Stimulated activated naive CD4-positive, alpha-beta T cell (primary cell): ENCODE data around the gene VCL.
A peak's percentile ranks its signal among the peaks of the same experiment; 100 is the strongest.
"Not testable (repeated sequence)": the region's sequence is repeated elsewhere in the genome, so short reads cannot be mapped to it uniquely, and the experiment has no call there.

Experiments used
- DNase-seq, 6 experiments: peaks; one replicate each; lab custom pipeline; 2025; lab: John Stamatoyannopoulos, UW

The VCL gene

GRCh38 chr10:74040200-74041126 lies 42.5 kb downstream of the VCL start:
- no peak for DNase-seq

DNA sequence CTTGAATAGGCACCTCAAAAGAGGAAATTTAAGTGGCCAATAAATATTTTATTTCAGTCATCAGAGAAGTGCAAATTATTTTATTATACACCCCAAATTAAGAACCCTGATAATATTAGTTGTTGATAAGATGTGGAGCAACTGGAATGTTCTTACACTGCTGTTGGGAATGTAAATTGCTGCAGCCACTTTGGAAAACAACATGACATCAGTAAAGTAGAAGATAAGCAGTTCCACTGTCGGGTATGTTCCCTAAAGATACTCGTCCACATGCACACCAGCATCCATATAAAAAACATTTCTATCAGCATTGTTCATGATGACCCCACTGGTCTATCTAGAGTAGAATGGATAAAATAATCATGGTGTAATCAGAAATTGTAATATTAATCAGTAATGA lies 46.5 kb downstream of the VCL start:
- no peak for DNase-seq

- DNase-seq = no peak
Measured at GRCh38 chr10:74047304-74047703, 49.4 kb downstream of the VCL start.

GRCh38 chr10:74047871-74048270 lies 50.0 kb downstream of the VCL start:
- no peak for DNase-seq

GRCh38 chr10:74048433-74048832 lies 50.5 kb downstream of the VCL start:
- DNase-seq = no peak

GRCh38 chr10:74049955-74050354 lies 52.0 kb downstream of the VCL start:
- no peak for DNase-seq

DNA sequence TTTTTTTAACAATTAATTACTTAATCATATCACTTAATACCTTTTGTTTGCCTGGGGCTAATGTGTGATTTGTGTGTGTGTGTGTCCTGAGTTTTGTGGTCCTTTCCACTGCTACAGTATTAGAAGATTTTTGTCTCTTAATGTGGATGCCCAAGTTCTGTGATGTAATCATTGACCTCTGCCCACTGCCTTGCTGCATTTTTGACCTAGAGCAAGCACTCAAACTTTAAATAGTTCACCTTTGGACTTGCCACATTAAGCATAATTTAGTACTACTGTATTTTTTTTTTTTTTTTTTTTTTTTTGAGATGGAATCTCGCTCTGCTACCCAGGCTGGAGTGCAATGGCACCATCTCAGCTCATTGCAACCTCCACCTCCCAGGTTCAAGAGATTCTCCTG lies 52.7 kb downstream of the VCL start:
- no peak for DNase-seq

- no peak for DNase-seq
Measured at GRCh38 chr10:74051736-74052342, 53.9 kb downstream of the VCL start.

- DNase-seq = no peak
Measured at GRCh38 chr10:74052994-74053393, 55.1 kb downstream of the VCL start.

GRCh38 chr10:74055383-74056049 lies 57.6 kb downstream of the VCL start:
- no peak for DNase-seq

GRCh38 chr10:74056050-74056818 lies 58.3 kb downstream of the VCL start:
- DNase-seq = no peak

DNA sequence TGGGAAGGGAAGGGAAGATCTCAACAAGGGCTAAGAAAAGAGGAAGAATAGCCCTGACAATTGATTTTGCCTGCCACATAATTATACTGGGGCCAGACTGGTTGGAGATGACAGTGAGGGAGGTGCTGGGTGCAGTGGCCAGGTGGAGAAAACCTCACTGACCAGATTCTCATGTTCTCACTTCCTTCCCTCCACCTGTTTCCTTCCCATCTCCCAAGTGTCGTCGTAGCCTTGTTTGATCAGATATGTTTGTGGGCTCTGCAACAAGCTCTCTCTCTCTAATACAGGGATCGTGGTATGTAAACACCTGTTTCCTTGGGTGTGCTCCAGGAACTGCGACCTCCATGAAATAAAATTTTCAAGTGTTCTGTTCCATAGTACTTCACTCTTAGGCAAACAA lies 60.2 kb downstream of the VCL start:
- DNase-seq = no peak

- peak in 4 of 6 experiments; percentile 8 to 43 (median 18) for DNase-seq
Measured at GRCh38 chr10:74058658-74059057, 60.7 kb downstream of the VCL start.

DNA sequence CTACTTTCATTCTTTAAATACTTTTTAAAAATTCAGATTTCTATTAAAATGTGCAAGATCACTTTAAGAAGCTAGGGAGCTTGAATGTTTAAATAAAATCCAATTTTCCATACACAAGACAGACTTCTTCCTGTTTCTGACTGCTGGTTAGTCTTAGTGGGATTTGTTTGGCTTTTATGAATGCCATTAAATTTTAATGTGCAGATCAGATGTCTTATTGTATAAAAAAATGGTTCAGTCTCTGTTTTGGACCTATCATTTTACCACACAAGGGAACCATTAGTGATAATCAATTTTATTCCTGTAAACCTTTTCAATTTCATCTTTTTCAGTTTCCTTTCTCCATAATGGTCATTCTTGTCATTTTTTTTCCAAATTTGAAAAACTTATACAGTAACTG lies 63.2 kb downstream of the VCL start:
- DNase-seq = no peak

DNA sequence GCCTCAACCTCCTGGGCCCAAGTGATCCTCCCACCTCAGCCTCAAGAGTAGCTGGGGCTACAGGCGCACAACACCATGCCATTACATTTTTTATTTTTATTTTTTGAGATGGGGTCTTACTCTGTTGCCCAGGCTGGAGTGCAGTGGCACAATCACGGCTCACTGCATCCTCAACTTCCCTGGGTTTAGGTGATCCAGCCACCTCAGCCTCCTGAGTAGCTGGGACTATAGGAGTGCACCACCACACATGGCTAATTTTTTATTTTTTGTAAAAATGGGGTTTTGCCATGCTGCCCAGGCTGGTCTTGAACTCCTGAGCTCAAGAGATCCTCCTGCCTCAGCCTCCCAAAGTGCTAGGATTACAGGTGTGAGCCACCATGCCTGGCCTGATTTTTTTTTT lies 64.1 kb downstream of the VCL start:
- DNase-seq = not testable (repeated sequence)

DNA sequence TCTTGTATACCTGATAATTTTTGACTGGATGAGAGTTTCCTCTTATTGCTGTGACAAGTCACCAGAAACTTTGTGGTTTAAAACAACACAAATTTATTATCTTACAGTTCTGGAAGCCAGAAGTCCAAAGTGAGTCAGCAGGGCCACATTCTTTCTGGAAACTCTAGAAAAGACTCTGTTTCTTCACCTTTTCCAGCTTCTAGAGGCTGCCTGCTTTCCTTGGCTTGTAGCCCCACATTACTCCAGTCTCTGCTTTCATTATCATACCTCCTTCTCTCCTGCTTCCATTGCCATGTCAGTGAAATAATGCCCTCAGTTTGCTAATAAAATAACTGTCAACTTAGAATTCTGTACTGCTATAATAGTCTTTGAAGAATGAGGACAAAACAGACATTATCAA lies 65.3 kb downstream of the VCL start:
- DNase-seq = no peak

DNA sequence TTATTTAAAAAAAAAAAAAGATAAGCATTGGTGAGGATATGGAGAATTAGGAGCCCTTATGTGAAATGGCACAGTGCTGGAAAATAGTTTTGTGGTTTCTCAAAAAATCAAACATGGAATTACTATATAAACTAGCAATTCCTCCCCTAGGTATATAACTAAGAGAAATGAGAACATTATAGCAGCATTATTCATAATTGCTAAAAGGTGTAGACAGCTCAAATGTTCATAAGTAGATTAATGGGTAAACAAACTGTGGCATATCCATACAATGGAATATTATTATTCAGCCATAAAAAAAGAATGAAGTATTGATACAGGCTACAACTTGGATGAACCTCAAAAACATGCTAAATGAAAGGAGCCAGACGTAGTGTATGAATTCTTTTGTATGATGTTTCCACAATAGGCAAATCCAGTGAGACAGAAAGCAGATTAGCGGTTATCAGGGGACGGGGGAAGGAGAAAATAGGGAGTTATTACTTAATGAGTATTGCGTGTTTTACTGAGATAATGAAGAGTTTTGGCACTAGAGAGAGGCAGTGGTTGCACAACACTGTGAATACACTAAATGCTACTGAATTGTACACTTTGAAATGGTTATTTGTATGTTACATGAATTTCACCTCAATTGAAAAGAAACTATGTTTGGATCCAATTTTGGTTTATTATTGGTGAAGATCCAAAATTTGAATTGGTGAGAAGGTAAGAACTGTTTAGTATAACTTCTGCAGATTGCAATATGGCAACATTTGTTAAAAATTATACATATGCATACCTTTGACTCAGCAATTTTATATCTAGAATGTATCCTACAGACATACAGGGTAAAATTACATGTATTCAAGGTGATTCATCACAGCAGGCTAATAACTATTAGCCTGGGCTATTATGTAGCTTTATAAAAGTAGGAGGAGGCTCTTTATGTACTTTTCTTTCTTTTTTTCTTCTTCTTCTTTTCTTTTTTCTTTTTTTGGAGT lies 69.7 kb downstream of the VCL start:
- DNase-seq = no peak

GRCh38 chr10:74071157-74071556 lies 73.2 kb downstream of the VCL start:
- DNase-seq = no peak

GRCh38 chr10:74072503-74072902 lies 74.6 kb downstream of the VCL start:
- DNase-seq = no peak

- no peak for DNase-seq
Measured at GRCh38 chr10:74075906-74076305, 78.0 kb downstream of the VCL start.

DNA sequence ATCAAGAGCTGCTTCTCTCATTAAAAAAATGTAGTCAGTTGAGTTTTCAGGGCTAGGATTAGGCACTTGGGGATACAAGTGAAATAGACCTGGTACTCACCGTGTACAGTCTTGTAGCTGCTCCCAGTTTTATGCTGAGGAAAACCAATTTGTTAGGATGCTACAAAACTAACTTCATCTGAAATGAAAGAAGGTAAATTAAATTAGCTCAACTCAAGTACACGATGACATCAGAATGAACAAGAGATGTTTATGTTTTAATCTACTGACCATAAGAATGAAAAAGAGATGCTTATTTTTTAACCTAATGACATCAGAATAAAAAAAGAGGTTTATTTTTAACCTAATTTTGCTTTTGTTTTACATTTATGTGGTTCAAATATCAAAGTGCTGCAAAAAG lies 79.0 kb downstream of the VCL start:
- no peak for DNase-seq
